Stimulated activated CD4-positive, alpha-beta T cell treated with anti-CD3 and anti-CD28 coated beads, TNF-alpha, amount 100 ng/mL, for 1 hour (primary cell): ENCODE results near the gene PIK3C2G.
"Not testable (repeated sequence)": the region's sequence is repeated elsewhere in the genome, so short reads cannot be mapped to it uniquely, and the experiment has no call there.

Source experiments
- DNase-seq, 3 donors: peaks; one replicate each; pipeline ENCODE4 v3.0.0-alpha.2; 2020; ENCODE audit warnings: low read depth in 3 of 3, low spot score in 1 of 3

The PIK3C2G gene

DNA sequence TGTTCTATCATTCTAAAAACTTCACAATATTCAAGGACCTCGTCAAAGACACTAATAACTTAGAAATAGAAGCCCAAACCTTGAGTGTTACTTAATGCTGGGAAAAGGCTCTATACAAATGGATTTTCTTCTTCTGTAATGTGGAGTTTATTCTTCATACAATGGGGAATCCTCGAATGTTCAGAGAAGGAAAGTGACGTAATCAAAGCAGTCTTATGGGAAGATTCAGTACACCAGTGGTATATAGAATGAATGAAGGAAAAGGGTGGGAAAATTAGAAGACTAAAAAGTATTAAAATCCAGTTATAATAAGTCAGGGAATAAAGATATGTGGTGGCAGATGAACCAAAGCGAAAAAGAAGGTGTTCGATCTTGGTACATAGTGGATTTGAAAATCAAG, 370.0 kb downstream of the PIK3C2G start:
- no peak for DNase-seq

DNA sequence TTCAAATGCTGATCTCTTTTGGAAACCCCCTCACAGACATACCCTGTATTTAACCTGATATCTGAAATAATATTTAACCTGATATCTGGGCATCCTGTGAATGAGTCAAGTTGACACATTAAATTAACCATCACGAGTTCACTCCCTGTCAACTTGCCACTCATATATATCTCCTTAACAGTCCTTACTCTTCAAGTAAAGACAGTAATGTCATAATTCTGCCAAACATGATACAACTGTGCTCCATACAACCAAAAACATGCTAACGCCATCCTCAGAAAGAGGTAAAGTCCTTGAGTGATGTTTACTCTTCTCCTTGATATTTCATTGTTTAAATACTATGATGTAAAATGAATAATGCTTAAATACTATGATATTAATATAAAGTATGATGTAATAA, 371.5 kb downstream of the PIK3C2G start:
- no peak for DNase-seq

DNA sequence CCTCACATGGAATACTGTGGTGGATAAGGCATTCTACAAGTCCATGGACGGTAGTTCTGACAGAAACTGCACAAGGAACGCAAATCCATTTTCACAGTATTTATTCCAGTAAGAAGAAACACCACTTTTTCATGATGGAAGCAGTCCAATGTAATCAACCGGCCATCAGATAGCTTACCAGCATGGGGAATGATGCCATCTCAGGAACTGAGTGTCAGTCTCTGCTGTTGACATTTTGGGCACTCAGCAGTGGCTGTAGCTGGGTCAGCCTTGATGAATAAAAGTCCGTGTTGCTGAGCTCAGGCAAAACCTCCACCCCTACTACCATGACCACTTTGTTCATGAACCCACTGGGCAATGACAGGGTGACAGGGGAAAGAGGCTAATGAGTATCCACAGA, 373.1 kb downstream of the PIK3C2G start:
- no peak for DNase-seq

GRCh38 chr12:18640321-18640955, 379.1 kb downstream of the PIK3C2G start:
- DNase-seq, result no peak

- no peak for DNase-seq
Observed at GRCh38 chr12:18643681-18644080, 382.4 kb downstream of the PIK3C2G start.

DNA sequence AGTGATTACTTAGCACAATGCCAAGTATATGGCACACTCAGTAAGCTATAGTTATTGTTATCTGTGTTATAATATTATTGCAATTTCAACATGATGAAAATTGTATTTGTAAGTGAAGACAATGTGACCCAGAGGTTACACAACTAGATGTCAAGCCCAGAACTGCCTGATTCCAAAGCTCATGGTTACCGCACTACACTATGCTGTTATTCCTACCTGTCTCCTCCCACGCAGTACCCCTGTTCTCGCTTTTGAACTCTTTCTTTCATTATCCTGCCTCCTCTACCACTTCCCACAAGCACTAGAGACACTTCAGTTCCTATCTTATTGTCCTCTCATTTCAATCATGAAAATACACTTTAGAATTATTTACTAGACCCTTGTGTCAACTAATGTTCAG, 383.2 kb downstream of the PIK3C2G start:
- DNase-seq, result no peak

- no peak for DNase-seq
Observed at GRCh38 chr12:18646286-18646890, 385.1 kb downstream of the PIK3C2G start.

DNA sequence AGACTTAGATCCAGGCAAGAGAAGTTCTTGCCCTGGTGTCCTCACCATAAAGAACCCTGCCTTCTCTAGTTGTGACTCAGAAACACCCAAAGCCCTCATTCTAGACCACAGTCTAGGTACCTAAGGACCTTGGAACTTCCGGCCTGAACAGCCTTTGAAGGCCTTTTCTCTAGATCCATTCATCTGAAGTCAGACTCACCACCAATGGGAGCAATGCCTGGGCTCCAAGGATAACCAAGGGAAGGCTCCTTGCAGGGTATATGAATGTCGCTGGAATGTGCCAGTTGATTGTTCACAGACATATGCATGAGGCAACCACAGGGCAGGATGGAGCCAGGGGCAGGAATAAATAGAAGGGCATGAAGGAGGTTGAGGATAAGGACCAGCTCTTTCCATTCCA, 390.2 kb downstream of the PIK3C2G start:
- no peak for DNase-seq

- DNase-seq, result no peak
Observed at GRCh38 chr12:18652596-18652995, 391.3 kb downstream of the PIK3C2G start.

DNA sequence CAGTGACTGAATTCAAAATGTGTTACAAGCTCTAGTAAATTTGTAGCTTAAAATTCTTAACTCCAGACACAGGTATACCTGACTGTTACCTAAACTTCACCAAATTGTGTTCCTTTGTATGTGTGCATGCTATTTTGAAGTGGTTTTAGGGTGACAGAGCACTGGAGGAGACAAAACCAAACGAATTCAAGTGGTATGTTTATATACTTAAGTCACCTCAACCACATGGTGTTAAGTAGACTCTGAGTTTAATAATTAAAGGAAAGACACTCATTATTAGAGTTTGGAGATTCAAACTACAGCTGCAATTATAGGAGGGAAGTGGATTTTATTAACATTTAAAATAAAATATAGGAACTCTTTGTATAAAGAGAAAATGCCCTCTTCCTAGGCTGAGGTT, 392.1 kb downstream of the PIK3C2G start:
- DNase-seq, result no peak

GRCh38 chr12:18655351-18655750, 394.0 kb downstream of the PIK3C2G start:
- DNase-seq, result no peak

GRCh38 chr12:18658179-18658578, 396.9 kb downstream of the PIK3C2G start:
- no peak for DNase-seq

- DNase-seq, result no peak
Observed at GRCh38 chr12:18658829-18659228, 397.5 kb downstream of the PIK3C2G start.

DNA sequence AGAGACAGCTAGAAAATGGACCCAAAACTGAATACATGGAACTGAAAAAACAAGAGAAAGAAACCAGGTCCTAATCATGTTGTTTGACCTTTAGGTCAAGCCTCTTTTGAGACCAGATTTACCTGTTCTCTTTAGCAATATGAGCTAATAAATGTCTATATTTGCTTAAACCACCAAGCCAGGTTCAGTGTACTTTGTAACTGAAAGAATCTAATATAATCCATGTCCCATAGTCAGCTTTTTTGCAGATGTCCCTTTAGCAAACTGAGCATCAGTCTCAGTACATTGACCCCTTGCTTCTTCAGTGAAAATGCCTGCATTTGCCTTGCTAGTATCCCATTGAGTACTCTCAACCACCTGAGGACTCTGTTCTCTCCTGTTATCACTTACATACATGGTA, 414.8 kb downstream of the PIK3C2G start:
- DNase-seq, result no peak

- no peak for DNase-seq
Observed at GRCh38 chr12:18676996-18677588, 415.8 kb downstream of the PIK3C2G start.

DNA sequence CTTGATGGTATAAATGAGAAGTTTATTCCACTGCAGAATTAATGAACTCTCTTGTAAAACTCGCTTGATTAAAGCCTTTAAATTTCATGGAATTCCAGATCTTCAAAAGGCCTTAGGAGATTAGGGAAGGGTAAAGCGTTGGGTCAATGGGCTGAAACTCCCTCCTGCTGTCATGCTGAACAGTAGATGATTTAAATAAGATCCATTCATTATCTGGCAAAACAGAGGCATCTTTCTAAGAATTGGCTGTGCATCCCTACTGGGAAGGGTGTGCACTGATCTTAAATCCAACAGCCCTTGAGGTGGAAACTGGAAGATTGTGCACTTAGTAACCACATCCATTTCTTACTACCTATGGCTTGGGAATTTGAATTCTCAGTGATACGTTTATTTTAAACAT, 420.5 kb downstream of the PIK3C2G start:
- DNase-seq, result no peak

DNA sequence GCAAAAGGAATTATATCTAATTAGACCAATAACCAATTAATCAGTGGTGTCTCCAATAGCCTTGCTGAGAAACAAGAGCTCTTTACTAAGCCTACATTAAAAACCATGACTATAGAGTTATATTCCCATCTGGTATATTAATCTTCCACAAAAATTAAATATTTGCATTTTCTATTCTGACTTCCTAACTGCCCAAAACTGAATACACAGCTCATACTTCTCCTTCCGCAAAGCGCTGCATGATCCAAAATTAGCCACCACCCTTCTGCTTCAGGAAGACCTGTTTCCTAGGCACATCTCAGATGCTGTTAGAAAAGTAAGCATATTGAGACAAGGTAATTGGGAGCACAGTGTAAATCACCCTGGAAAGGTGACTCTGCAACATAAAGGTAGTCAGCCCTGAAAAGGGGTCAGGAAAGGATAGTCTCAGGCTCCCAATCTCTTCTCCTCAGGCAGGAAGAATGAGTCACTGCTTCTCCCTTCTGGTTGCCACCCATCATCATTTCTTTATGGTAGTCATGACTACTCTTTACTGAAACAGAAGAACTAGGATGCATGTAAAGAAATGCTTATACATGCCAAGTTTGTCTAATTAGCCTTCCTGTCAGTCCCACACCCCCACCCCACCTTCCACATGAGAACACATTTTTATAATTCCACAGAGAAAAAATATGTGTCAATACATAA, 422.2 kb downstream of the PIK3C2G start:
- DNase-seq, result no peak

DNA sequence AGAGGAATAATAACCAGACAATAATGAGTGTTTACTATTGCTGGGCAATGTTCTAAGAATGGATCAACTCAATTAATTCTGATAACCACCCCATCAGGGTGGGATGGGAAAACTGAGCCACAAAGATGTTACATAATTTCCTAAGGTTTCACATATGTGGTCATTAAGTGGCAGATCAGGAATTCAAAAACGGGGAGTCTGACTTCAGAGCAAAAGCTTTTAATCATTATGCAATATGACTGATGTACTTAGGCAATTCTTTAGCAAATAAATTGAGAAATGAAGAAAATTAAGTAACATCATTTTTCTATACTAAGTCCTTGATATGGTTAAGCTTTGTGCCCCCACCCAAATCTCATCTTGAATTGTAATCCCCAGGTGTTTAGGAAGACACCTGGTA, 423.1 kb downstream of the PIK3C2G start:
- DNase-seq, result no peak

DNA sequence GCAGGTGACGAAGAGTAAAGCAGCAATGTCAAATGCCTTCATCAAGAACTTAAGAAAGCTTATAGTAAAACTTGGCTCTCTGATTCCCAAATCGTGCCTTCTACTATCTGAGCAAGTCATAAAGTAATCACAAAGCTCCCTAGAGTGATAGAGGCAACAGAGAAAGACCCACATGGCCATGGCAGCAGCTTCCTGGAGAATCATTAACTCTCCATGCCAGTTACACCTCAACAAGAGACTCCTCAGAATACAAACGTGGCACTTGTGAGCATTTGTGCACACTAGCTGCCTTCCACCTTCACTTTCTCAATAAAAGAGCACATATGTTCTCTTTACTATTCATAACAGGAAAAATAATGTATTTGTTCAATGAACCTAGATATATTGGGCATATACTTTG, 428.5 kb downstream of the PIK3C2G start:
- no peak for DNase-seq

DNA sequence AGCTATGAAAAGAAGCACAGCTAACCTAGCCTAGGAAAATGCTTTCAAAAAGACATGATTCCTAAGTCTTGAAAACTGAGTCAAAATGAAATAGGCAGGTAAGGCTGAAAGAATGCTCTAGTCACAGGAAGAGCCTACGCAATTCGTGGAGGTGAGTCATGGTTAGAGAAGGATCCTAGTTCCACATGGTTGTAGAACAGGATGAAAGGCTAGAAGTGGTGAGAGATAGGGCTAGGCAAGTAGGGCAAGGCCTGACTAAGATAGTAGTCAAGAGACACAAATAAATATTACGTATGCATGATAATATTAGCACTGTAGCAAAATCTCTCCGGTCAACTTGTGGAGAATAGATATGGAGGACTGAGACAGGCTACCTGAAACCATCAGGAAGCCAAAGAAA, 429.3 kb downstream of the PIK3C2G start:
- DNase-seq, result no peak

DNA sequence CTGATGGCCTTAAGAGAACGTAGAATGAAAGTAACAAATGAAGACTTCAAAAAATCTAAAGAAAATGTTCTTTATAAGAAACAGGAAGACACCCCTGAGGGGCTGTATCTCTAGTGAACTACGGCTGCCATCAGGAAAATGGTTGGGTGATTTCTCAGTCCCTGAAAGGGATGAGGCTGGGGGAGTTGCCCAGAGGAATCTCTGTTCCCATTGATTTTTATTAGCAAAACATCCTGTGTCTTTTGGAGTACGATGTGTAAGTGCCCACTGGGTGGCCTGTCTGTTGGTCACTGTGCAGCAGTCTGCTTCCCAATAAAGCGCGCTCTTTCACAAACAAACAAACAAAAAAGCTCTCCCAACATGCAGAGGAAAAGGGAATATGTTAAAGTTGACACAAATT, 432.7 kb downstream of the PIK3C2G start:
- not testable (repeated sequence) for DNase-seq

DNA sequence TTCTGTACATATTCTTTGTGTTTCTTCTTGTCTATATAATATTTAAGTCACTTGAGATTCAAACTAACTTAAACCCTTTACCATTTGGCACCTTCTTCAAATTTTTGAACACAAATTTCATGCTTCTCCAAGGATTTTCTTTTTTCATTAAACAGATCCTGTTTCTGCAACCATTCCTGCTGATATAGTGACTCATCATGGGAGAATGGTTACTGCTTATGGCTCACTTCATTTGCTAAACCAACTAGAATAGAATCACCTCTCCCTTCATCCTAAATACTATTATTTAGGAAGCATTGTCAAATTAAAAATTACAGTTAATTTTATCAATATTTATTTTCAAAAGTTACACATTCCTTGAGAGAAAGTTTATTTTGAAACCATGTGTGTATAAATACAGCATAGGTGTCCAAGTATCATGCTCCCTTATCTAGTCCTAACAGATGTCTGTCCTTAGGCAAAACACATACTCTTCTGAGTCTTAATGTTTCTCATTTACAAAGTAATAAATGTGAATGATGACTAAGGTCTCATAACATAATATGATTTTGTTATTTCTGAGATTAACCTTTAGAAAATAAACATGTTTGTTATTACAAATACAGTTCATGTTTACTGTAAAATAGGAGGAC, 435.8 kb downstream of the PIK3C2G start:
- DNase-seq, result no peak
